ENCODE data around the gene PRH1.

GRCh38 chr12:10900972-10901371 lies 16.9 kb upstream of the PRH1 start:
- TF ChIP-seq CTCF (optimal IDR thresholded peaks at IDR 0.05 in 1 of 3, IDR thresholded peaks at IDR 0.05 in 1 of 3, conservative IDR thresholded peaks at IDR 0.05 in 1 of 3; ENCODE audit: extremely low read depth in 1 of 3, insufficient read depth in 2 of 3, low read length in 3 of 3) (no peak), EZH2 (IDR thresholded peaks at IDR 0.05; ENCODE audit: low read length) (no peak)
